Jurkat, Clone E6-1 (cell line): ENCODE data around the gene CA5A.
"Not testable (repeated sequence)": the region's sequence is repeated elsewhere in the genome, so short reads cannot be mapped to it uniquely, and the experiment has no call there.

ENCODE experiments used
- DNase-seq: peaks from one replicate; pipeline ENCODE4 v3.0.0-alpha.2; 2011; ENCODE audit warnings: low read depth, low spot score
- H3K4me3 ChIP-seq: 2 replicates; pipeline ENCODE4 v1.5.1; 2011; ENCODE audit warnings: mild to moderate bottlenecking, low read length, control low read depth, moderate library complexity

Gene CA5A

GRCh38 chr16:87908101-87908500 lies 28.2 kb downstream of the CA5A start:
- DNase-seq, H3K4me3 ChIP-seq: not testable (repeated sequence)

- not testable (repeated sequence) for DNase-seq, H3K4me3 ChIP-seq
These were observed 30.8 kb downstream of the CA5A start for GRCh38 chr16:87905521-87905920.

- not testable (repeated sequence) for H3K4me3 ChIP-seq
These were observed 31.4 kb downstream of the CA5A start for GRCh38 chr16:87904963-87905362.

GRCh38 chr16:87900489-87900888 lies 35.8 kb downstream of the CA5A start:
- H3K4me3 ChIP-seq, DNase-seq: not testable (repeated sequence)

More at GRCh38 chr16:87904963-87905362, 31.4 kb downstream of the CA5A start:
- DNase-seq, result not testable (repeated sequence)

- H3K4me3 ChIP-seq, result peak overlapping the region; percentile 34
These were observed 38.5 kb downstream of the CA5A start for GRCh38 chr16:87897521-87898505.

GRCh38 chr16:87896924-87897520 lies 39.3 kb downstream of the CA5A start:
- H3K4me3 ChIP-seq, result peak overlapping the region; percentile 33
- peak; percentile 38 for DNase-seq

More at GRCh38 chr16:87897521-87898505, 38.5 kb downstream of the CA5A start:
- peak; percentile 99 for DNase-seq

- not testable (repeated sequence) for H3K4me3 ChIP-seq, DNase-seq
These were observed 40.0 kb downstream of the CA5A start for GRCh38 chr16:87896176-87896890.

GRCh38 chr16:87895641-87896141 lies 40.6 kb downstream of the CA5A start:
- peak; percentile 82 for DNase-seq
- H3K4me3 ChIP-seq, result no peak overlapping the region

- not testable (repeated sequence) for H3K4me3 ChIP-seq, DNase-seq
These were observed 42.3 kb downstream of the CA5A start for GRCh38 chr16:87894005-87894404.

- no peak overlapping the region for H3K4me3 ChIP-seq
These were observed 44.6 kb downstream of the CA5A start for GRCh38 chr16:87891764-87892163.

GRCh38 chr16:87889762-87890161 lies 46.6 kb downstream of the CA5A start:
- H3K4me3 ChIP-seq, result not testable (repeated sequence)
- DNase-seq, result peak; percentile 48

More at GRCh38 chr16:87891764-87892163, 44.6 kb downstream of the CA5A start:
- no peak for DNase-seq

GRCh38 chr16:87888346-87888745 lies 48.0 kb downstream of the CA5A start:
- DNase-seq, result not testable (repeated sequence)

GRCh38 chr16:87887931-87888330 lies 48.4 kb downstream of the CA5A start:
- not testable (repeated sequence) for DNase-seq, H3K4me3 ChIP-seq

More at GRCh38 chr16:87888346-87888745, 48.0 kb downstream of the CA5A start:
- not testable (repeated sequence) for H3K4me3 ChIP-seq

- not testable (repeated sequence) for DNase-seq, H3K4me3 ChIP-seq
These were observed 50.9 kb downstream of the CA5A start for GRCh38 chr16:87885371-87885967.

- no peak overlapping the region for H3K4me3 ChIP-seq
- no peak for DNase-seq
These were observed 53.8 kb downstream of the CA5A start for GRCh38 chr16:87882436-87883019.

GRCh38 chr16:87881324-87882200 lies 54.8 kb downstream of the CA5A start:
- H3K4me3 ChIP-seq, result no peak overlapping the region
- no peak for DNase-seq

- no peak overlapping the region for H3K4me3 ChIP-seq
- DNase-seq, result no peak
These were observed 56.1 kb downstream of the CA5A start for GRCh38 chr16:87880117-87880696.
